HG02943 (cell line): Measurements from ENCODE around the gene KLHL8.
"Not testable (repeated sequence)": the region's sequence is repeated elsewhere in the genome, so short reads cannot be mapped to it uniquely, and the experiment has no call there.

ENCODE experiments used
- ATAC-seq: cut with Tn5 transposase; IDR thresholded peaks from one replicate; pipeline ENCODE4 v1.9.1; 2021; ENCODE audit warnings: mild to moderate bottlenecking, low read depth, moderate library complexity; ENCODE audit not compliant: unreplicated experiment

Gene KLHL8

GRCh38 chr4:87185146-87185870 is 35.1 kb downstream of the KLHL8 start:
- ATAC-seq: no peak

GRCh38 chr4:87180767-87181166 is 39.7 kb downstream of the KLHL8 start:
- ATAC-seq: no peak

- no peak for ATAC-seq
Measured at GRCh38 chr4:87179751-87180150, 40.7 kb downstream of the KLHL8 start.

- no peak for ATAC-seq
Measured at GRCh38 chr4:87174672-87175071, 45.7 kb downstream of the KLHL8 start.

- no peak for ATAC-seq
Measured at GRCh38 chr4:87171944-87172343, 48.5 kb downstream of the KLHL8 start.

- ATAC-seq: no peak
Measured at GRCh38 chr4:87166296-87166854, 54.0 kb downstream of the KLHL8 start.

- ATAC-seq: no peak
Measured at GRCh38 chr4:87165892-87166291, 54.5 kb downstream of the KLHL8 start.

GRCh38 chr4:87153078-87153870 is 67.1 kb downstream of the KLHL8 start:
- ATAC-seq: no peak

GRCh38 chr4:87152310-87153041 is 67.9 kb downstream of the KLHL8 start:
- no peak for ATAC-seq

- no peak for ATAC-seq
Measured at GRCh38 chr4:87151730-87152129, 68.7 kb downstream of the KLHL8 start.

GRCh38 chr4:87150498-87151261 is 69.7 kb downstream of the KLHL8 start:
- ATAC-seq: no peak

GRCh38 chr4:87147116-87147515 is 73.3 kb downstream of the KLHL8 start:
- ATAC-seq: no peak

GRCh38 chr4:87145934-87146333 is 74.5 kb downstream of the KLHL8 start:
- ATAC-seq: not testable (repeated sequence)

- ATAC-seq: no peak
Measured at GRCh38 chr4:87144356-87144755, 76.1 kb downstream of the KLHL8 start.

GRCh38 chr4:87141428-87141827 is 79.0 kb downstream of the KLHL8 start:
- ATAC-seq: no peak

- no peak for ATAC-seq
Measured at GRCh38 chr4:87134122-87134521, 86.3 kb downstream of the KLHL8 start.

- no peak for ATAC-seq
Measured at GRCh38 chr4:87133183-87133582, 87.2 kb downstream of the KLHL8 start.

GRCh38 chr4:87132035-87132434 is 88.4 kb downstream of the KLHL8 start:
- no peak for ATAC-seq

- ATAC-seq: no peak
Measured at GRCh38 chr4:87130985-87131703, 89.3 kb downstream of the KLHL8 start.

- no peak for ATAC-seq
Measured at GRCh38 chr4:87129681-87130080, 90.7 kb downstream of the KLHL8 start.
